ENCODE results near the gene ZBTB20.

GRCh38 chr3:114721864-114722263 is 425.2 kb downstream of the ZBTB20 start:
- TF ChIP-seq MAX (IDR thresholded peaks at IDR 0.05; ENCODE audit: low read depth) (no peak), RAD21 (IDR thresholded peaks at IDR 0.05; ENCODE audit: low read length) (no peak), CTCF (IDR thresholded peaks at IDR 0.05) (no peak)

Measured in SK-N-SH (cell line).